ENCODE measurements around the gene GNB1.

The GNB1 gene

GRCh38 chr1:1928231-1929101 lies 37.6 kb upstream of the GNB1 start:
- H3K4me3 ChIP-seq (ENCODE audit: low read length): no peak overlapping the region
- no peak overlapping the region for H3K27ac ChIP-seq (ENCODE audit: low read length)
- no peaks in the 10 kb centered on the region for H3K9me3 ChIP-seq (ENCODE audit: insufficient read depth, low read depth, low read length)
- no peaks in the 10 kb centered on the region for H3K4me1 ChIP-seq (ENCODE audit: insufficient read depth, low read length)
- no peaks in the 10 kb centered on the region for H3K27me3 ChIP-seq (ENCODE audit: insufficient read depth, low read length)
- no peak overlapping the region for H3K9ac ChIP-seq (ENCODE audit: low read depth, low read length)
- no peaks in the 10 kb centered on the region for H3K36me3 ChIP-seq (ENCODE audit: insufficient read depth, low read depth, low read length)

GRCh38 chr1:1927751-1928150 lies 36.9 kb upstream of the GNB1 start:
- Histone ChIP-seq H3K9ac (ENCODE audit: low read depth, low read length) (no peak overlapping the region), H3K27ac (ENCODE audit: low read length) (no peak overlapping the region), H3K4me3 (ENCODE audit: low read length) (no peak overlapping the region), H3K27me3 (ENCODE audit: insufficient read depth, low read length) (no peaks in the 10 kb centered on the region), H3K9me3 (ENCODE audit: insufficient read depth, low read depth, low read length) (no peaks in the 10 kb centered on the region), H3K36me3 (ENCODE audit: insufficient read depth, low read depth, low read length) (no peaks in the 10 kb centered on the region), H3K4me1 (ENCODE audit: insufficient read depth, low read length) (no peaks in the 10 kb centered on the region)

- Histone ChIP-seq H3K9me3 (ENCODE audit: insufficient read depth, low read depth, low read length) (no peaks in the 10 kb centered on the region), H3K36me3 (ENCODE audit: insufficient read depth, low read depth, low read length) (no peaks in the 10 kb centered on the region), H3K9ac (ENCODE audit: low read depth, low read length) (no peak overlapping the region), H3K4me3 (ENCODE audit: low read length) (no peak overlapping the region), H3K27ac (ENCODE audit: low read length) (no peak overlapping the region), H3K4me1 (ENCODE audit: insufficient read depth, low read length) (no peaks in the 10 kb centered on the region), H3K27me3 (ENCODE audit: insufficient read depth, low read length) (no peaks in the 10 kb centered on the region)
These were observed 36.2 kb upstream of the GNB1 start for GRCh38 chr1:1926886-1927660.

- H3K36me3 ChIP-seq (ENCODE audit: insufficient read depth, low read depth, low read length): no peaks in the 10 kb centered on the region
- H3K27me3 ChIP-seq (ENCODE audit: insufficient read depth, low read length): no peaks in the 10 kb centered on the region
- no peak overlapping the region for H3K9ac ChIP-seq (ENCODE audit: low read depth, low read length)
- no peak overlapping the region for H3K4me3 ChIP-seq (ENCODE audit: low read length)
- no peaks in the 10 kb centered on the region for H3K9me3 ChIP-seq (ENCODE audit: insufficient read depth, low read depth, low read length)
- no peaks in the 10 kb centered on the region for H3K4me1 ChIP-seq (ENCODE audit: insufficient read depth, low read length)
- no peak overlapping the region for H3K27ac ChIP-seq (ENCODE audit: low read length)
These were observed 35.5 kb upstream of the GNB1 start for GRCh38 chr1:1926346-1926811.

GRCh38 chr1:1925437-1926345 lies 34.8 kb upstream of the GNB1 start:
- no peak overlapping the region for H3K27ac ChIP-seq (ENCODE audit: low read length)
- no peak overlapping the region for H3K4me3 ChIP-seq (ENCODE audit: low read length)
- H3K27me3 ChIP-seq (ENCODE audit: insufficient read depth, low read length): no peaks in the 10 kb centered on the region
- H3K4me1 ChIP-seq (ENCODE audit: insufficient read depth, low read length): no peaks in the 10 kb centered on the region
- H3K36me3 ChIP-seq (ENCODE audit: insufficient read depth, low read depth, low read length): no peaks in the 10 kb centered on the region
- no peak overlapping the region for H3K9ac ChIP-seq (ENCODE audit: low read depth, low read length)
- no peaks in the 10 kb centered on the region for H3K9me3 ChIP-seq (ENCODE audit: insufficient read depth, low read depth, low read length)

- no peaks in the 10 kb centered on the region for H3K27me3 ChIP-seq (ENCODE audit: insufficient read depth, low read length)
- H3K4me1 ChIP-seq (ENCODE audit: insufficient read depth, low read length): peaks cover under 1% of the 10 kb centered on the region; the same call in 1 of the 2 replicates
- H3K4me3 ChIP-seq (ENCODE audit: low read length): no peak overlapping the region
- no peak overlapping the region for H3K27ac ChIP-seq (ENCODE audit: low read length)
- no peak overlapping the region for H3K9ac ChIP-seq (ENCODE audit: low read depth, low read length)
- H3K9me3 ChIP-seq (ENCODE audit: insufficient read depth, low read depth, low read length): no peaks in the 10 kb centered on the region
- H3K36me3 ChIP-seq (ENCODE audit: insufficient read depth, low read depth, low read length): no peaks in the 10 kb centered on the region
These were observed 34.0 kb upstream of the GNB1 start for GRCh38 chr1:1924849-1925248.

- Histone ChIP-seq H3K27ac (ENCODE audit: low read length) (no peak overlapping the region), H3K4me3 (ENCODE audit: low read length) (no peak overlapping the region), H3K9me3 (ENCODE audit: insufficient read depth, low read depth, low read length) (no peaks in the 10 kb centered on the region), H3K4me1 (ENCODE audit: insufficient read depth, low read length) (peaks cover 3% of the 10 kb centered on the region; the same call in 1 of the 2 replicates), H3K9ac (ENCODE audit: low read depth, low read length) (no peak overlapping the region), H3K27me3 (ENCODE audit: insufficient read depth, low read length) (no peaks in the 10 kb centered on the region), H3K36me3 (ENCODE audit: insufficient read depth, low read depth, low read length) (no peaks in the 10 kb centered on the region)
These were observed 33.5 kb upstream of the GNB1 start for GRCh38 chr1:1924386-1924785.

GRCh38 chr1:1922956-1923833 lies 32.3 kb upstream of the GNB1 start:
- H3K9ac ChIP-seq (ENCODE audit: low read depth, low read length): no peak overlapping the region
- H3K27ac ChIP-seq (ENCODE audit: low read length): no peak overlapping the region
- peaks cover 3% of the 10 kb centered on the region; the same call in 1 of the 2 replicates for H3K4me1 ChIP-seq (ENCODE audit: insufficient read depth, low read length)
- H3K9me3 ChIP-seq (ENCODE audit: insufficient read depth, low read depth, low read length): no peaks in the 10 kb centered on the region
- no peak overlapping the region for H3K4me3 ChIP-seq (ENCODE audit: low read length)
- no peaks in the 10 kb centered on the region for H3K36me3 ChIP-seq (ENCODE audit: insufficient read depth, low read depth, low read length)
- H3K27me3 ChIP-seq (ENCODE audit: insufficient read depth, low read length): peaks cover 4% of the 10 kb centered on the region

- Histone ChIP-seq H3K4me3 (ENCODE audit: low read length) (no peak overlapping the region), H3K27ac (ENCODE audit: low read length) (no peak overlapping the region), H3K27me3 (ENCODE audit: insufficient read depth, low read length) (peaks cover 9% of the 10 kb centered on the region), H3K9ac (ENCODE audit: low read depth, low read length) (no peak overlapping the region), H3K36me3 (ENCODE audit: insufficient read depth, low read depth, low read length) (no peaks in the 10 kb centered on the region), H3K4me1 (ENCODE audit: insufficient read depth, low read length) (peaks cover 3% of the 10 kb centered on the region; the same call in 1 of the 2 replicates), H3K9me3 (ENCODE audit: insufficient read depth, low read depth, low read length) (no peaks in the 10 kb centered on the region)
These were observed 31.7 kb upstream of the GNB1 start for GRCh38 chr1:1922702-1922955.

- peaks cover 3% of the 10 kb centered on the region; the same call in 1 of the 2 replicates for H3K4me1 ChIP-seq (ENCODE audit: insufficient read depth, low read length)
- H3K9ac ChIP-seq (ENCODE audit: low read depth, low read length): no peak overlapping the region
- H3K27me3 ChIP-seq (ENCODE audit: insufficient read depth, low read length): peaks cover 10% of the 10 kb centered on the region
These were observed 31.2 kb upstream of the GNB1 start for GRCh38 chr1:1921901-1922701.

More at GRCh38 chr1:1921901-1922701, 31.2 kb upstream of the GNB1 start:
- Histone ChIP-seq H3K36me3 (ENCODE audit: insufficient read depth, low read depth, low read length) (no peaks in the 10 kb centered on the region), H3K27ac (ENCODE audit: low read length) (no peak overlapping the region), H3K9me3 (ENCODE audit: insufficient read depth, low read depth, low read length) (no peaks in the 10 kb centered on the region), H3K4me3 (ENCODE audit: low read length) (no peak overlapping the region)
